Measurements from ENCODE around the gene DEPDC5. TPM values are rescaled to one million over a fixed set of nuclear protein-coding genes. Genes with fewer than 3 reads are reported as not detected.

The DEPDC5 gene
- total RNA-seq, 1 experiment from 2014 or later = 13.3 TPM

- H3K4me1 Mint-ChIP-seq (ENCODE audit: insufficient read depth, unreplicated experiment) = no peaks in the 10 kb centered on the region
- H3K27ac Mint-ChIP-seq (ENCODE audit: low read depth, unreplicated experiment) = no peak overlapping the region
- TF ChIP-seq CTCF (IDR thresholded peaks at IDR 0.05; ENCODE audit: unreplicated experiment) = no peak
- H3K27me3 Mint-ChIP-seq (ENCODE audit: insufficient read depth, unreplicated experiment) = no peaks in the 10 kb centered on the region
- H3K9me3 Mint-ChIP-seq (ENCODE audit: unreplicated experiment) = no peaks in the 10 kb centered on the region
- ChIA-PET CTCF (interaction anchor here (0.6 kb wide), 1 partner anchor 17 kb away, joined by 3 read pairs; no protein-coding TSS in a partner anchor), POLR2A (no interaction called here)
- H3K36me3 Mint-ChIP-seq (ENCODE audit: insufficient read depth, unreplicated experiment) = peaks cover 11% of the 10 kb centered on the region
- H3K4me3 Mint-ChIP-seq (ENCODE audit: unreplicated experiment) = no peak overlapping the region
- intact Hi-C loops (cut with micrococcal nuclease) = no loop called here
- DNase-seq (ENCODE audit: unreplicated experiment) = no peak
- no TSS peak for BruUV-seq (replicated peaks)
Measured at GRCh38 chr22:31912407-31912743, 158.6 kb downstream of the DEPDC5 start.

DNA sequence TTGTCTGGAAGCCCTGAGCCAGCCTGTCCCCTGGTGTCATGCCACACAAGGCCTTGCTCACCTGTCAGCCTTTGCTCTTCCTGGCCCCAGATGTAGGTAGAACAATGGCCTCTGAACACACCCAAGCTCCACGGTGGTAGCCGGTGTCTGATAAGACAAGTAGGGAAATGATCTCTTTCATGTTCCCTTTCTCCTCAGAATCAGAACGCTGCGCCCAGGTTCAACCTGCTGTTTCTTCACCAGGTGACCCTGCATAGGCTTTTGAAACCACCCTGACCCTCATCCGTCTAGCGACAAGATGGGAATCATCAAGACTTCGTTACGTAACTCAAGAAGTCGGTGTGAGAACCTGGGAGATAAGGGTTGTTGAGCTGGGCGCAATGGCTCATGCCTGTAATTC is 161.8 kb downstream of the DEPDC5 start:
- DNase-seq (ENCODE audit: unreplicated experiment) = no peak
- no peaks in the 10 kb centered on the region for H3K4me1 Mint-ChIP-seq (ENCODE audit: insufficient read depth, unreplicated experiment)
- H3K4me3 Mint-ChIP-seq (ENCODE audit: unreplicated experiment) = no peak overlapping the region
- no peak overlapping the region for H3K27ac Mint-ChIP-seq (ENCODE audit: low read depth, unreplicated experiment)
- ChIA-PET POLR2A (interaction anchor here (0.9 kb wide), 1 partner anchor 254 kb away, joined by 3 read pairs; the partner anchor contains the start of gene PISD), CTCF (no interaction called here)
- H3K36me3 Mint-ChIP-seq (ENCODE audit: insufficient read depth, unreplicated experiment) = no peaks in the 10 kb centered on the region
- no peaks in the 10 kb centered on the region for H3K9me3 Mint-ChIP-seq (ENCODE audit: unreplicated experiment)
- no TSS peak for BruUV-seq (replicated peaks)
- TF ChIP-seq CTCF (IDR thresholded peaks at IDR 0.05; ENCODE audit: unreplicated experiment) = no peak
- no peaks in the 10 kb centered on the region for H3K27me3 Mint-ChIP-seq (ENCODE audit: insufficient read depth, unreplicated experiment)
- intact Hi-C loops (cut with micrococcal nuclease) = no loop called here

DNA sequence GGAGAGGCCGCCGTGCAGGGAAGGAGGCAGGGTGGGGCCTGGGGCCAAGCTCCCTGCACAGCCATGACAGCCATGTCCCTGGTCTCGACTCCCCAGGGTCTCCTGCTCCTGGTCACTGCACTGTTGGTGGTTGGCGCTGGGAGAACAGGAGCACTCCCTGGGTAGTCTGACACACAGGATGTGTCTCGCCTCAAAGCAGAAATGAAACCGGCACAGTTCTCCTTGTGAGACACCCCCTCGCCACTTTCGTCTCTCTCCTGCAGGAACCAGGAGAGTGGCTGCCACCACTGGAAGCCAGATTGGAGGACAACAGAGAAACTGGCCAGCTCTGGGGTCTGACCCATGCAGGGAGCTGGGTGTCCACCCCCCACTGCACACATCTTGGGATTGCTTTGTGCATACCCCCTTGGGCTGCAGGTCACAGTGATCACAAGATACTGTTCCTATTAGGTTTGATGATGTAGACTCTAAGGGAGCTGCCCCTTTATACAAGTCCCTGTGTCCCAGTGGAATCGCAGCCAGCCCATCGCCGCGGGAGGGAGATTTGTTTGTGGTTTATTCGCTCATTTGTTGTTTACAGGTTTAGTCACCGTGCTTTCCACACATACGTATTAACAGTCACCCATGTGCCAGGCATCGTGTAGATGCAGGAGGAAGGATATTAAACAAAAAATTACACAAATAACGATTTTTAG is 163.6 kb downstream of the DEPDC5 start:
- intact Hi-C loops (cut with micrococcal nuclease) = no loop called here
- no peaks in the 10 kb centered on the region for H3K27me3 Mint-ChIP-seq (ENCODE audit: insufficient read depth, unreplicated experiment)
- no peaks in the 10 kb centered on the region for H3K36me3 Mint-ChIP-seq (ENCODE audit: insufficient read depth, unreplicated experiment)
- DNase-seq (ENCODE audit: unreplicated experiment) = no peak
- H3K27ac Mint-ChIP-seq (ENCODE audit: low read depth, unreplicated experiment) = no peak overlapping the region
- no peak for TF ChIP-seq CTCF (IDR thresholded peaks at IDR 0.05; ENCODE audit: unreplicated experiment)
- BruUV-seq (replicated peaks) = no TSS peak
- H3K4me1 Mint-ChIP-seq (ENCODE audit: insufficient read depth, unreplicated experiment) = no peaks in the 10 kb centered on the region
- no peaks in the 10 kb centered on the region for H3K9me3 Mint-ChIP-seq (ENCODE audit: unreplicated experiment)
- H3K4me3 Mint-ChIP-seq (ENCODE audit: unreplicated experiment) = no peak overlapping the region
- CTCF ChIA-PET = interaction anchor here (1.1 kb wide), 1 partner anchor 14 kb away, joined by 4 read pairs; no protein-coding TSS in a partner anchor
- POLR2A ChIA-PET = no interaction called here

DNA sequence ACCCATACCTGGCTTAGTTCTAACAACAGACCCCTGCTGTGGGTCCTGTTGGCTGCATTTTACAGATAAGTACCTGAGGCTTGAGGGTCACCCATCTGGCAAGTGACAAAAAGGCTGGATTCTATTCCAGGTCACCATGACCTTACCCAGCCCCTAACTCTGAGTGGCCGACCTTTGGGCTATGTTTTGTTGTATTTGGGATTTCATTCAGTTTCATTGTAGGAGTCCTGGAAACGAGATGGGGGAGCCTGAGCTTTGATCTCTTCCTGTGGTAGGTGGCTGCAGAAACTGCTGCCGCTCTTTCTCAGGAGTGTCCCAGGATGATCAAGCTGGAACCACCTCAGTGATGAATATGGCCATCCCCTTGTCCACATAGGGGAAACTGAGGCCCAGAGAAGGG is 165.9 kb downstream of the DEPDC5 start:
- no peak for DNase-seq (ENCODE audit: unreplicated experiment)
- peaks cover 2% of the 10 kb centered on the region for H3K27me3 Mint-ChIP-seq (ENCODE audit: insufficient read depth, unreplicated experiment)
- H3K4me3 Mint-ChIP-seq (ENCODE audit: unreplicated experiment) = no peak overlapping the region
- POLR2A ChIA-PET = no interaction called here
- H3K9me3 Mint-ChIP-seq (ENCODE audit: unreplicated experiment) = peaks cover under 1% of the 10 kb centered on the region
- CTCF ChIA-PET = interaction anchor here (1.5 kb wide), 1 partner anchor 26 kb away, joined by 6 read pairs; no protein-coding TSS in a partner anchor
- H3K27ac Mint-ChIP-seq (ENCODE audit: low read depth, unreplicated experiment) = no peak overlapping the region
- intact Hi-C loops (cut with micrococcal nuclease) = no loop called here
- no TSS peak for BruUV-seq (replicated peaks)
- no peaks in the 10 kb centered on the region for H3K4me1 Mint-ChIP-seq (ENCODE audit: insufficient read depth, unreplicated experiment)
- TF ChIP-seq CTCF (IDR thresholded peaks at IDR 0.05; ENCODE audit: unreplicated experiment) = no peak
- no peaks in the 10 kb centered on the region for H3K36me3 Mint-ChIP-seq (ENCODE audit: insufficient read depth, unreplicated experiment)

All from MCF 10A (cell line).